Osteocyte (in vitro differentiated cells): ENCODE data around the gene SORT1. TPM values are rescaled to one million over a fixed set of nuclear protein-coding genes. Genes with fewer than 3 reads are reported as not detected.

ENCODE experiments used
- DNase-seq: peaks from one replicate; pipeline ENCODE4 v3.0.0; 2021; ENCODE audit warnings: mixed read lengths; ENCODE audit not compliant: unreplicated experiment; ENCODE audit errors: extremely low spot score
- H3K27ac Mint-ChIP-seq: one replicate; pipeline ENCODE4 v1.8.0; 2021; ENCODE audit warnings: mild to moderate bottlenecking, mixed read lengths; ENCODE audit not compliant: unreplicated experiment
- H3K27me3 Mint-ChIP-seq: one replicate; pipeline ENCODE4 v1.8.0; 2021; ENCODE audit warnings: mixed read lengths; ENCODE audit not compliant: unreplicated experiment
- H3K36me3 Mint-ChIP-seq: one replicate; pipeline ENCODE4 v1.8.0; 2021; ENCODE audit warnings: mixed read lengths; ENCODE audit not compliant: unreplicated experiment
- H3K4me1 Mint-ChIP-seq: one replicate; pipeline ENCODE4 v1.8.0; 2021; ENCODE audit warnings: mixed read lengths; ENCODE audit not compliant: unreplicated experiment
- H3K4me3 Mint-ChIP-seq: one replicate; pipeline ENCODE4 v1.8.0; 2021; ENCODE audit warnings: mild to moderate bottlenecking, moderate library complexity, mixed read lengths; ENCODE audit not compliant: unreplicated experiment
- H3K9me3 Mint-ChIP-seq: one replicate; pipeline ENCODE4 v1.8.0; 2021; ENCODE audit warnings: mixed read lengths; ENCODE audit not compliant: unreplicated experiment
- total RNA-seq: library from RNA; stranded (reverse); gene quantifications from 2 replicates; pipeline ENCODE4 v1.2.1, GENCODE V29; 2021
- TF ChIP-seq, protein P1 (sequence below): fragments of 200-600 bp; sonication (generic); IDR thresholded peaks from 2 replicates; pipeline ENCODE4 v1.5.0; 2021; ENCODE audit warnings: antibody characterized with exemption, mild to moderate bottlenecking, moderate library complexity

Gene SORT1
- total RNA-seq, 1 donor from 2014 or later, result 71.4 TPM

DNA sequence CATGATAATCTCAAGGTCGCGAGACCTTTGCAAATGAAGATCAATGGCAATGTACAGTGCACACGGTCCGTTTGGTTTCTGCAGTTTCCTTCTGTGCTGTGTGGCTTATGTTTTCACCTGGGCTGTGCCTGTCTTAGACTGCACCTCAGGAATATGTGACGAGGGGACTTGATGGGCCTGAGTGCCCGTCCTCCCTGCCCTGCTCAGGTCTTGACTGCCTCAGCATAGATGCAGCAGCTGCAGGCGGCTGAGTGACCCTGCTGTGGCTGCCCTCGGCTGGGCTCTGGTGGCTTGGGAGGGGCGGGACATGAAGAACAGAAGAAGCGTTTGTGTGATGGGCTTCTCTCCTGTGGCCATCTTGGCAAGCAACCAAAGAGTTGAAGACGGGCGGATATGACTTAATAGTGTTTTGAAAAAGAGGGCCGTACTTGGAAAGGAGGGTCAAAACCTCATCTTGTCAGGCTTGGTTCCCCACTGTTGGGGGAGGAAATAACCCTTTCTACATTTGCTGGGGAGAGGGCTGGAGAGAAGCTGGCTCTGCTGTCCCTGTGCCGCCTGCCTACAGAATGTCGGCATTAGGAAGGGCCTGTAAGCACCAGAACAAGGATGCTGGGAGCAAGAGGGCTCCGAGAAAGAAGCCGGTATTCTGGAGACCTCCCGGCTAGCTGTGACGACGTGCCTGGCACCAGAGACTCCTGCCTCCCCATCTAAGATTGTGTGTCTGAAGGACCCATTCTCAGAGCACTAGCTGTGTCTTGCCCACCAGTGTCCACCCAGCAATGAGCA is 98.0 kb downstream of the SORT1 start:
- no peaks in the 10 kb centered on the region for H3K36me3 Mint-ChIP-seq
- H3K9me3 Mint-ChIP-seq, result no peaks in the 10 kb centered on the region
- no peak for DNase-seq
- peak overlapping the region; percentile 81 for H3K27ac Mint-ChIP-seq
- H3K27me3 Mint-ChIP-seq, result no peaks in the 10 kb centered on the region
- TF ChIP-seq, protein P1, sequence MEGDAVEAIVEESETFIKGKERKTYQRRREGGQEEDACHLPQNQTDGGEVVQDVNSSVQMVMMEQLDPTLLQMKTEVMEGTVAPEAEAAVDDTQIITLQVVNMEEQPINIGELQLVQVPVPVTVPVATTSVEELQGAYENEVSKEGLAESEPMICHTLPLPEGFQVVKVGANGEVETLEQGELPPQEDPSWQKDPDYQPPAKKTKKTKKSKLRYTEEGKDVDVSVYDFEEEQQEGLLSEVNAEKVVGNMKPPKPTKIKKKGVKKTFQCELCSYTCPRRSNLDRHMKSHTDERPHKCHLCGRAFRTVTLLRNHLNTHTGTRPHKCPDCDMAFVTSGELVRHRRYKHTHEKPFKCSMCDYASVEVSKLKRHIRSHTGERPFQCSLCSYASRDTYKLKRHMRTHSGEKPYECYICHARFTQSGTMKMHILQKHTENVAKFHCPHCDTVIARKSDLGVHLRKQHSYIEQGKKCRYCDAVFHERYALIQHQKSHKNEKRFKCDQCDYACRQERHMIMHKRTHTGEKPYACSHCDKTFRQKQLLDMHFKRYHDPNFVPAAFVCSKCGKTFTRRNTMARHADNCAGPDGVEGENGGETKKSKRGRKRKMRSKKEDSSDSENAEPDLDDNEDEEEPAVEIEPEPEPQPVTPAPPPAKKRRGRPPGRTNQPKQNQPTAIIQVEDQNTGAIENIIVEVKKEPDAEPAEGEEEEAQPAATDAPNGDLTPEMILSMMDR, result no peak
- H3K4me1 Mint-ChIP-seq, result peaks cover 23% of the 10 kb centered on the region
- H3K4me3 Mint-ChIP-seq, result no peak overlapping the region

DNA sequence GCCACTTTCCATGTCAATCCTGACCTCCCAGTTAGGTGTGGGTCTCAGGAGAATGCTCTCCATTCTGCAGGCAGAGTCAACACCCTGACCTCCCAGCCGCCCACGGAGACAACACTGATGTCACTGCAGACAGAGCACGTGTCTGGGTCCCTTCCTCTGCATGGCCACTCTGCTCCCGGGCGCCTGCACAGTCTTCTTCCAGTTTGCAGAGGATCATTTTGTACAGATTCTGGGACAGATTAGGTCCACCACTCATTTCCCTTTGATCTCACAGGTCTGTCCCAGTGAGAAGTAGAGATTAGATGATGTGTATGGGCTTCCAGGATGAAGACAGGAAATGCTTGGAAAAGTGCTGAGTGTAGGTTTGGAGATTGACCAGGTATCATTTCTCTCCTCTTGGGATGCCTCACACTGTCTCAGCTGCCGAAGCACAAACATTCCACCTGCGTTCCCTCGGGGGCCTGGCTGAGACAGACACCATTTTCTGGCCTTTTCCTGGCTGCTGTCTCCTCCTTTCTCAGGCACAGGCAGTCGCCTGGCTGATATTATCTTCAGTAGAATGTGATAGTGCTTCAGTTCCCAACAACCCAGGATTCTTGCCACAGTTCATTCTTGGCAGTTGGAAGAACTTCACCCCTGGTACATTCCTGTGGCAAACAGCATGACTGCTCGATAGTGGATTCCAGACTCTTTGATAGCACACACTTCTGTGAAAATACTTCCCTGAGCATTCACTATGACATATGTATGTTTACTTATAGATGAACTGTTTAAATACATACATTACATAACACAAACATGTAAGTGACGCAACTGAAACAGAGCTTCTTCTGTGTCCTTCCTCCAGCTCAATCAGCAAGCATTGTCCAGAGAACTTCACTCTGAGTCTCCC is 98.8 kb downstream of the SORT1 start:
- no peak overlapping the region for H3K4me3 Mint-ChIP-seq

GRCh38 chr1:109296782-109297181 is 100.9 kb downstream of the SORT1 start:
- no peak for DNase-seq
- no peaks in the 10 kb centered on the region for H3K36me3 Mint-ChIP-seq
- no peak overlapping the region for H3K27ac Mint-ChIP-seq
- peaks cover 2% of the 10 kb centered on the region for H3K27me3 Mint-ChIP-seq
- H3K9me3 Mint-ChIP-seq, result no peaks in the 10 kb centered on the region
- H3K4me1 Mint-ChIP-seq, result peaks cover 23% of the 10 kb centered on the region
- no peak overlapping the region for H3K4me3 Mint-ChIP-seq
- TF ChIP-seq, protein P1, result no peak

More for the DNA sequence above, 98.8 kb downstream of the SORT1 start:
- H3K9me3 Mint-ChIP-seq, result no peaks in the 10 kb centered on the region
- TF ChIP-seq, protein P1, result no peak
- peaks cover 23% of the 10 kb centered on the region for H3K4me1 Mint-ChIP-seq
- H3K36me3 Mint-ChIP-seq, result no peaks in the 10 kb centered on the region
- peaks cover 2% of the 10 kb centered on the region for H3K27me3 Mint-ChIP-seq
- no peak for DNase-seq
- H3K27ac Mint-ChIP-seq, result peak overlapping the region; percentile 81

DNA sequence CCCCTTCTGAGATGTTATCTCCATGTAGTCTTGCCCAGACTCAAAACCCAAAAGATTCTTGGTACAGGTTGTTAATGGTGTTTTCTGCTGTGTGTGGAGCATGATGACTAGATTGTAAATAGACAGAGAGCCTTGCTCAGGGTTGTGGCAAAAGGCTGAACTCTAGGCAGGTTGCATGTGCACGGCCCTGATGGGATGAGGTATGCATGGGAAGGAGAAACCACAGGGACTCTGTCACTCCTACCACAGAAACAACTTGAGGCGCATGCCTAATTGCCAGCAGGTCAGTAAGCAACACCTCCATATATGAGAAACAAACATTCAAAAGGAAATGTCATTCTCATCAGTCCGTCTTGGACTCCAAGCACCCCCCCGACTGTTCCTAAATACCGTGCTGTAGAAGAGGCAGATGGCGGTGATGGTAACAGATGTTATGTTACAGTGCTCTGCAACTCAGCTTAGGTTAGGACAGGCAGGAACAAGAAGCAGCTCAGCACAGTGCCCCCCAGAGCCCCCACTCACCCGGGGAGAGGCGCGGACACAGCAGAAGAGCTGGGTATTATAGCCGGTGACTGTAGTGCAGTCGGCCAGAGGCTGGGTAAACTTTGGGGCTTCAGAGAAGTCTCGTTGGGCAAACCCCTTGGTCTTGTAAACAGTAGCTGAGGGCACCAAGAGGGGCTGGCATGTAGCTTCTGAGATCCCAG is 101.9 kb downstream of the SORT1 start:
- TF ChIP-seq, protein P1, result no peak
- H3K9me3 Mint-ChIP-seq, result no peaks in the 10 kb centered on the region
- H3K36me3 Mint-ChIP-seq, result no peaks in the 10 kb centered on the region
- no peak overlapping the region for H3K4me3 Mint-ChIP-seq
- peaks cover 23% of the 10 kb centered on the region for H3K4me1 Mint-ChIP-seq
- DNase-seq, result no peak
- no peak overlapping the region for H3K27ac Mint-ChIP-seq
- H3K27me3 Mint-ChIP-seq, result peaks cover 2% of the 10 kb centered on the region
